Loucy (cell line): ENCODE measurements around the gene EPHA7.

ENCODE experiments used
- H2AFZ ChIP-seq: fragments of 200-600 bp; sonication (generic); 2 replicates; pipeline ENCODE4 v1.6.0; 2016; ENCODE audit warnings: antibody characterized with exemption, mild to moderate bottlenecking, low read length, moderate library complexity
- H3F3A ChIP-seq: fragments of 200-600 bp; 2 replicates; pipeline ENCODE4 v1.6.0; 2016; ENCODE audit warnings: antibody characterized with exemption, low read depth, mild to moderate bottlenecking
- H3K27me3 ChIP-seq: fragments of 200-600 bp; sonication (generic); 2 replicates; pipeline ENCODE4 v1.6.1; 2014; ENCODE audit warnings: low read length, mild to moderate bottlenecking; ENCODE audit not compliant: insufficient read depth, poor library complexity, severe bottlenecking
- H3K36me3 ChIP-seq: fragments of 200-600 bp; sonication (generic); 2 replicates; pipeline ENCODE4 v1.6.1; 2016; ENCODE audit warnings: low read length; ENCODE audit not compliant: insufficient read depth
- H3K4me1 ChIP-seq: fragments of 200-600 bp; sonication (generic); 2 replicates; pipeline ENCODE4 v1.5.1; 2014; ENCODE audit warnings: low read length, mild to moderate bottlenecking; ENCODE audit not compliant: insufficient read depth, poor library complexity, severe bottlenecking
- H3K4me2 ChIP-seq: fragments of 200-600 bp; sonication (generic); 2 replicates; pipeline ENCODE4 v1.6.0; 2014; ENCODE audit warnings: antibody characterized with exemption, low read length, low read depth, mild to moderate bottlenecking; ENCODE audit not compliant: poor library complexity, severe bottlenecking
- H3K4me3 ChIP-seq: fragments of 200-600 bp; sonication (generic); 2 replicates; pipeline ENCODE4 v1.5.1; 2014; ENCODE audit warnings: low read length, mild to moderate bottlenecking, mixed read lengths; ENCODE audit not compliant: poor library complexity, severe bottlenecking
- H3K79me2 ChIP-seq: fragments of 200-600 bp; sonication (generic); 2 replicates; pipeline ENCODE4 v1.6.1; 2014; ENCODE audit warnings: low read length; ENCODE audit not compliant: insufficient read depth
- H3K9ac ChIP-seq: fragments of 200-600 bp; sonication (generic); 2 replicates; pipeline ENCODE4 v1.6.0; 2014; ENCODE audit warnings: mild to moderate bottlenecking, low read depth, low read length, moderate library complexity; ENCODE audit not compliant: poor library complexity, severe bottlenecking
- H3K9me2 ChIP-seq: fragments of 200-600 bp; sonication (generic); replicated peaks from 2 replicates; pipeline ENCODE4 v1.6.1; 2016; ENCODE audit warnings: low read depth, low read length, mixed read lengths
- H3K9me3 ChIP-seq: fragments of 200-600 bp; sonication (generic); 2 replicates; pipeline ENCODE4 v1.6.1; 2014; ENCODE audit warnings: mild to moderate bottlenecking, antibody characterized with exemption, low read length, low read depth; ENCODE audit not compliant: insufficient read depth
- H4K20me1 ChIP-seq: fragments of 200-600 bp; sonication (generic); 2 replicates; pipeline ENCODE4 v1.6.0; 2014; ENCODE audit warnings: antibody characterized with exemption, low read length, mild to moderate bottlenecking; ENCODE audit not compliant: insufficient read depth, poor library complexity, severe bottlenecking
- CTCF ChIP-seq: fragments of 200-600 bp; sonication (generic); conservative IDR thresholded peaks from 2 replicates; pipeline ENCODE4 v1.5.1; 2014; ENCODE audit warnings: mild to moderate bottlenecking, antibody characterized with exemption, low read length
- EZH2phosphoT487 ChIP-seq: fragments of 200-600 bp; IDR thresholded peaks from 2 replicates; pipeline ENCODE4 v1.6.1; 2018; ENCODE audit warnings: antibody characterized with exemption, mild to moderate bottlenecking, moderate library complexity, borderline replicate concordance

Gene EPHA7

GRCh38 chr6:93260881-93261280 lies 158.5 kb downstream of the EPHA7 start:
- Histone ChIP-seq H3K9me2 (no peaks in the 10 kb centered on the region), H3K9me3 (no peaks in the 10 kb centered on the region), H3K9ac (no peak overlapping the region), H3K36me3 (no peaks in the 10 kb centered on the region), H3K4me1 (no peaks in the 10 kb centered on the region), H3K79me2 (no peaks in the 10 kb centered on the region), H3K4me2 (no peak overlapping the region), H4K20me1 (no peaks in the 10 kb centered on the region), H3K27me3 (no peaks in the 10 kb centered on the region), H3F3A (no peaks in the 10 kb centered on the region), H2AFZ (no peak overlapping the region), H3K4me3 (no peak overlapping the region)
- TF ChIP-seq EZH2phosphoT487 (no peak), CTCF (no peak)

GRCh38 chr6:93259332-93259731 lies 160.0 kb downstream of the EPHA7 start:
- Histone ChIP-seq H3F3A (no peaks in the 10 kb centered on the region), H3K4me1 (no peaks in the 10 kb centered on the region), H3K9me3 (no peaks in the 10 kb centered on the region), H3K4me3 (no peak overlapping the region), H3K36me3 (no peaks in the 10 kb centered on the region), H3K79me2 (no peaks in the 10 kb centered on the region), H2AFZ (no peak overlapping the region), H3K9me2 (no peaks in the 10 kb centered on the region), H4K20me1 (no peaks in the 10 kb centered on the region), H3K27me3 (no peaks in the 10 kb centered on the region), H3K9ac (no peak overlapping the region), H3K4me2 (no peak overlapping the region)
- no peak for TF ChIP-seq EZH2phosphoT487
- TF ChIP-seq CTCF: no peak

- Histone ChIP-seq H3K4me1 (no peaks in the 10 kb centered on the region), H3K9ac (no peak overlapping the region), H4K20me1 (no peaks in the 10 kb centered on the region), H3K79me2 (no peaks in the 10 kb centered on the region), H2AFZ (no peak overlapping the region), H3K4me3 (no peak overlapping the region), H3F3A (no peaks in the 10 kb centered on the region), H3K4me2 (no peak overlapping the region), H3K9me3 (no peaks in the 10 kb centered on the region), H3K9me2 (no peaks in the 10 kb centered on the region), H3K36me3 (no peaks in the 10 kb centered on the region), H3K27me3 (no peaks in the 10 kb centered on the region)
- no peak for TF ChIP-seq CTCF
- no peak for TF ChIP-seq EZH2phosphoT487
Measured at GRCh38 chr6:93252930-93253329, 166.4 kb downstream of the EPHA7 start.
